Ovary (tissue), 9 donors: ENCODE results near the gene SHKBP1. TPM values are rescaled to one million over a fixed set of nuclear protein-coding genes. Genes with fewer than 3 reads are reported as not detected.

ENCODE experiments used
- DNase-seq, 5 donors: peaks; one replicate each; pipeline ENCODE4 v3.0.0-alpha.2; 2019 to 2020
- H3K27ac ChIP-seq, 2 donors: fragments of 200-600 bp; one replicate each; pipeline versions ENCODE4 v1.5.1 to v1.8.0; 2019 to 2022
- H3K27me3 ChIP-seq: fragments of 200-600 bp; one replicate; pipeline ENCODE4 v1.8.0; 2022
- H3K36me3 ChIP-seq: fragments of 200-600 bp; sonication (generic); one replicate; pipeline ENCODE4 v1.5.1; 2019
- H3K4me1 ChIP-seq: one replicate; pipeline ENCODE4 v1.8.1; 2013; ENCODE audit warnings: mild to moderate bottlenecking, moderate library complexity; ENCODE audit not compliant: insufficient read depth
- H3K4me3 ChIP-seq: fragments of 200-600 bp; sonication (generic); one replicate; pipeline ENCODE4 v1.5.1; 2017
- H3K9me3 ChIP-seq, 2 donors: fragments of 200-600 bp in 1 of 2; sonication (generic) in 1 of 2; one replicate each; pipeline versions ENCODE4 v1.5.1 to v1.8.1; 2013 to 2019; ENCODE audit warnings: mild to moderate bottlenecking in 1 of 2, moderate library complexity in 1 of 2
- CTCF ChIP-seq, 3 donors: fragments of 450-650 bp in 2 of 3; fragments of 200-600 bp in 1 of 3; IDR thresholded peaks; one replicate each; pipeline versions ENCODE4 v1.5.1 to v1.8.0; 2016 to 2022; ENCODE audit warnings: antibody characterized with exemption in 3 of 3, mild to moderate bottlenecking in 1 of 3
- EP300 ChIP-seq: sonication (generic); formaldehyde crosslinking; IDR thresholded peaks from one replicate; pipeline ENCODE4 v1.6.1; 2017; ENCODE audit warnings: antibody characterized with exemption
- POLR2A ChIP-seq: fragments of 450-650 bp; IDR thresholded peaks from one replicate; pipeline ENCODE4 v1.6.1; 2017; ENCODE audit warnings: antibody characterized with exemption, mild to moderate bottlenecking, moderate library complexity
- WGBS, 3 donors: extraction: QIAGEN DNeasy Blood & Tissue Kit in 1 of 3; methylation state at CpG; one replicate each; pipeline versions ENCODE4 v1.1.5 to v1.1.7; 2013 to 2017; 5-methylcytosine and 5-hydroxymethylcytosine counted together
- intact Hi-C, 4 donors: fragments of 100-400 bp; cut with DNase I; formaldehyde crosslinking; loops; one replicate each; pipeline versions ENCODE4 v1.11.0 to v1.15.1; 2022 to 2023
- polyA plus RNA-seq, 2 donors: library from polyadenylated mRNA; stranded (reverse); fragments of 200-250 nt in 1 of 2; fragments of 350-450 nt in 1 of 2; fragmentation: Illumina TruSeq in 1 of 2; extraction: RNeasy Lipid Tissue Mini Kit (QIAGEN cat#74804) in 1 of 2; gene quantifications; one replicate each; pipeline ENCODE4 v1.2.3, GENCODE V29; 2013 to 2014
- total RNA-seq, 7 donors: library from RNA; depleted of rRNA in 2 of 7; stranded (reverse); fragments of >200 nt in 2 of 7; fragmentation: NEBNext Ultra II Directional in 3 of 7; extraction: Animal tissue kit (Norgen Biotek cat#: 25700) in 3 of 7; gene quantifications; one replicate each; pipeline versions ENCODE4 v1.1.0 to v1.2.4, GENCODE V29; 2016 to 2023
- donor health status: DM: no; HTN: no; CAD: no; lungs with moderate emphysema.
- donor health status: DM: no; HTN: no; CAD: no.
- donor health status: Bipolar disorder and iron deficiency.
- donor health status: DM: yes; HTN: yes; CAD: no.
- donor health status: DM: no; HTN: no; CAD: no.
- donor health status: DM: yes; HTN: yes; CAD: no.

Gene SHKBP1
- total and polyA plus RNA-seq, 9 donors = 16.3 to 48.7 (median 33.8) TPM

GRCh38 chr19:40614622-40615411 is 38.1 kb downstream of the SHKBP1 start:
- Histone ChIP-seq H3K36me3 (no peaks in the 10 kb centered on the region), H3K9me3 (no peaks in the 10 kb centered on the region), H3K4me3 (peak overlapping the region; percentile 46), H3K4me1 (peaks cover 6% of the 10 kb centered on the region), H3K27ac (peak overlapping the region; percentile 16 to 61), H3K27me3 (no peaks in the 10 kb centered on the region)
- WGBS, 3 donors = 3 to 6% (median 6%) methylated on average over 27 of the region's 27 CpGs
- peak; percentile 85 to 92 (median 87) for DNase-seq
- peak in 1 of 3 donors; percentile 30 for TF ChIP-seq CTCF (IDR thresholded peaks at IDR 0.05)
- no peak for TF ChIP-seq POLR2A
- no peak for TF ChIP-seq EP300
- intact Hi-C loops = no loop called here

GRCh38 chr19:40616178-40616577 is 39.5 kb downstream of the SHKBP1 start:
- intact Hi-C loops = no loop called here
- Histone ChIP-seq H3K4me3 (no peak overlapping the region), H3K27me3 (no peaks in the 10 kb centered on the region), H3K36me3 (no peaks in the 10 kb centered on the region), H3K27ac (no peak overlapping the region), H3K4me1 (peaks cover 4% of the 10 kb centered on the region), H3K9me3 (no peaks in the 10 kb centered on the region)
- TF ChIP-seq EP300 = no peak
- no peak for TF ChIP-seq CTCF (IDR thresholded peaks at IDR 0.05)
- no peak for TF ChIP-seq POLR2A
- no peak for DNase-seq
- WGBS, 3 donors = 72 to 96% (median 84%) methylated on average over 5 of the region's 5 CpGs

GRCh38 chr19:40616941-40617340 is 40.3 kb downstream of the SHKBP1 start:
- Histone ChIP-seq H3K9me3 (no peaks in the 10 kb centered on the region), H3K4me3 (no peak overlapping the region), H3K4me1 (peaks cover 4% of the 10 kb centered on the region), H3K27me3 (no peaks in the 10 kb centered on the region), H3K27ac (no peak overlapping the region), H3K36me3 (no peaks in the 10 kb centered on the region)
- TF ChIP-seq POLR2A (no peak), EP300 (no peak), CTCF (IDR thresholded peaks at IDR 0.05) (no peak)
- whole genome bisulfite sequencing, 3 donors = 89 to 93% (median 92%) methylated on average over 17 of the region's 17 CpGs
- intact Hi-C loops = no loop called here
- DNase-seq = peak in 1 of 5 donors; percentile 35

GRCh38 chr19:40617961-40618360 is 41.3 kb downstream of the SHKBP1 start:
- H3K4me3 ChIP-seq = no peak overlapping the region
- no peaks in the 10 kb centered on the region for H3K9me3 ChIP-seq
- no peaks in the 10 kb centered on the region for H3K36me3 ChIP-seq
- intact Hi-C loops = no loop called here
- WGBS, 3 donors = 62 to 70% (median 63%) methylated on average over 4 of the region's 4 CpGs
- no peak for DNase-seq
- no peak overlapping the region for H3K27ac ChIP-seq
- H3K4me1 ChIP-seq = peaks cover 4% of the 10 kb centered on the region
- TF ChIP-seq EP300 (no peak), CTCF (IDR thresholded peaks at IDR 0.05) (no peak), POLR2A (no peak)
- H3K27me3 ChIP-seq = no peaks in the 10 kb centered on the region
